ENCODE data around the gene GREB1.
A peak's percentile ranks its signal among the peaks of the same experiment; 100 is the strongest.
"Not testable (repeated sequence)": the region's sequence is repeated elsewhere in the genome, so short reads cannot be mapped to it uniquely, and the experiment has no call there.

The GREB1 gene

DNA sequence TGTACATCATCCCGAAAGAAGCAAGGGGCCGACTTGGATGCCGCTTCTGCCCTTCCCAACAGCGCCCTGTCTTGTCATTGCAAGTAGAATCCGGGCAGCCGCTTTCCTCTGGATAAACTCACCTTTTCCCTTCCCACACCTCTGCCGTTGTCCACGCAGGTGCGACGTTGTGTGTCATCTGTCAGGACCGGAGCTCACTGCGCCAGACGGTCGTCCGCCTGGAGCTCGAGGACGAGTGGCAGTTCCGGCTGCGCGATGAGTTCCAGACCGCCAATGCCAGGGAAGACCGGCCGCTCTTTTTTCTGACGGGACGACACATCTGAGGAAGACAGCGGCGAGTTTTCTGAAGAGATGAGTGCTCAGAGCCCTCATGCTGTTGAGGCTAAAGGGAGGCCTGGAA lies 106.3 kb downstream of the GREB1 start:
- no peak for DNase-seq

DNA sequence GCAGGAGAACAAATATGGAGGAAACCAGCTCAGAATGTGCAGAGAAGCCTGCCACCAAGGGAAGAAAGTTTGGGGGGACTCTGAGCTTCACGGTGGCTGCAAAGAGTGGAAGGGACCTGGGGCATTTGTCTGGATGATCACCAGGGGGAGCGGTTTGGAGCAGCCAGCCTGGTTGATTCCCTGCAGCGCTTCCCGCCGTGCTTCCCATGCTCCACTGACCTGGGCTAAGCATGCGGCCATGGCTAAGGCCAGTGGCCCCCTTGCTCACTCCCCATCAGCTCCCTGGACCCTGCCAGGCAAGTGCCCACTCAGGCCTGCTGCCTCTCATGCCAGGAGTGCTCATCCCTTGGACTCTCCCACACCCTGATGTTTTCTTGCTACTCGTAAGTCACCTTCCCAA lies 109.1 kb downstream of the GREB1 start:
- no peak for DNase-seq

DNA sequence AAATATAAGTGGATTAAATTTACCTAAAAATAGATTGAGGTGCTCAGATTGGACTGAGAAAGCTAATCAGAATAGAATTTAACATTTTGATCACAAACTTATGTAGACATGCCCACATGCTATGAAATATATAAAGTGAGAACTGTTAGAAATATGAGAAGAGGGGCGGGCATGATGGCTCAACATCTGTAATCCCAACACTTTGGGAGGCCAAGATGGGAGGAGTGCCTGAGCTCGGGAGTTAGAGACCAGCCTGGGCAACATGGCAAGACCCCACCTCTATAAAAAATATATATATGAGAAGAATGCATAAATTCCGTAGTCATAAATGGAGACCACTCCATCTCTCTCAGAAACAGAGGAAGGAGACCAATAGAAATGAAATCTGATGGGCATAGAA lies 110.4 kb downstream of the GREB1 start:
- no peak for DNase-seq

DNA sequence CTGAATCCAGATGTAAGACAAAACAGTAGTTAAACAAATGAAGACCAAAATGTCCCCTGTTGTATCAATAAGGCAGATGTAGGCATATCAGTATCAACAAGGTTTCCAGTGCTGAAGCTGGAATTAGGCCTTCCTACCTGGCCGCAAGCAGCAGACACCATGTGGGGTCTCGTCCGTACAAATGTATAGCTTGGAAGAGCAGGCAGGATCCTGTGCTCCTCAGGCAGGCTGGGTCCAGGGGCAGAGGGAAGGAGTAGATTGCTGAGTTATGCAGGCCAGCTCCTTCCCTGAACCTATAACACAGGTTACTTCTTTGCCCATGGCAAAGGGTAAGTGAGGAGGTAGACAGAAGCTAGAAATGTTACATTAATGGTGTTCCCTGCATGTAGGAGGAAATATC lies 112.7 kb downstream of the GREB1 start:
- no peak for DNase-seq

DNA sequence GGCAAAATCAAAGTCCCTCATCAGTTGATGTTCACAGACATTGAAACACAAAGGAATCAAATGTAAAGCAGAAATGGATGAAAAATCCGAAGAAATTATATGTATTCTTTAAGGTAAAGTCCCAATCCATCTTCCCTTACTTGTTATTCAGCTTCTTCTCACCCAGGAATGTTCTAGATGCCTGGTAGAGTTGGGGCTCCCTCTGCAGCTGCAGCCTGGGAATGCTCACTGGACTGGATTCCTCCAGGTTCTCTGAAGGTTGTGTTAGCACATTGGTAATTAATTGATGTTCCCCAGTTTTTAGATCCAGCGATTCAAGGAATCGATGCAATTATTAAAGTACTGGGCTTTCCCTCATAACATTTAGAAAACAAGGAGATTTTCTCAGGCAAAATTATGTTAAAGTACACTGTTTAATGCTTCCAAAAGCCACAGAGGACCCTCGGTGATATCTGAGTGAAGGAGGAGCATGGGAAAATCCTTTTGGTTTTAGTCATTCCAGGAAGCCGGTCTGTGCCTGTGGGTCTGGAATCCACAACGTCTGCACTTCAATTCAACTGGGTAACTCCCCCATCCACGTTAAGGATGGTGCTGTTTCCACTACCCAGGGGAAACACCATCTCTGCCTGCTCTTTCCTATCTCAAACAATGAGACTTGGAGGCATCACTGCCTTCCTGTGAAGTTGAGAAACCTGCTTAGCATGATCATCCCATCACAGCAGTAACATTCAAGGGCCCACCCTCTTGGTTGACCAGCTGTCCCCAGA lies 114.2 kb downstream of the GREB1 start:
- DNase-seq, result no peak

DNA sequence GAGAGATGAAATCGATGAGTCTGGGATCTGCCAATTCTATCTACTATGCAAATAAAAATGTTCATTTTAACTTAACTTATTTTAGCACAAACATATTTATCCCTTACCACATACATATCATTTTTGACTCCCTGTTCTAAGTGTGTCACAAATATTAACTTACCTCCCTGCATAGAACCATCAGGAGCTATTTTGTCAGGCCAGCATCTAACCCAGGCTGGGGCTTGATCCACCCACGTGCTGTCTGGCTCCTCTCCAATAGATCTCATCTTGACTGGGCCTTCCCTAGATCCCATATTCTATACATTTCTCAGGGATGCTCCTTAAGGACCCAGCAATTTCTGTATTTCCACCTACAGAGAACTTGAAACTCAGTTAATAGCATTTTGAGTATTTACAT lies 115.2 kb downstream of the GREB1 start:
- DNase-seq, result no peak

DNA sequence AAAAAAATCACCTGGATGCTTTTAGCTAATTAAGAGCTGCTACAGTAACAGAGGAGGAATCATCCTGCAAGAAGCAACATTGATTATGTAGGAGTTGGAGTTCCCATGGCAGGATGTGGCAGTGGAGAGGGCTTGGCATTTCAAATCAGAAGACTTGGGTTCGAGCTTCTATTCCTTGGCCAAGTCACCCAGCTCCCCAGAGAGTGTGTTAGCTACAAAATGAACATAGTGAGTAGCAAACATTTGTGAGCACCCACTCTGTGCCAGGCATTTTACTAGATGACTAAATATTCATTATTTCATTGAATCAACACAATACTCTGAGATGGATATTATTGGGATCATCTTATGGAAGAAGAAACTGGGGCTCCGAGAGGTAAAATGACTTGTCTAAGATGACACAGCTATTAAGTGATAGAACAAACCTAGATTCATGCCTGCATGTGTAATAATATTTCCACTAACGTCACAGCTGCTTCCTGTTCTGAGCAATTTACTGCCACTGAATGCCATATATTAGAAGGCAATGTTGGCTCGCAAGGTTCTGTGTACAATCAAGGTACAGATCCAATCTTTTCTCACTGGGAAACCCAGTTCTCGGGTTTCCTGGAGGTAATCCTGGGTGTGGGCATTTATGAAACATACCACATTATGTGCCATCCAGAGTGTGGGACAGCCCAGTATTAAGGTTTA lies 118.2 kb downstream of the GREB1 start:
- no peak for DNase-seq

DNA sequence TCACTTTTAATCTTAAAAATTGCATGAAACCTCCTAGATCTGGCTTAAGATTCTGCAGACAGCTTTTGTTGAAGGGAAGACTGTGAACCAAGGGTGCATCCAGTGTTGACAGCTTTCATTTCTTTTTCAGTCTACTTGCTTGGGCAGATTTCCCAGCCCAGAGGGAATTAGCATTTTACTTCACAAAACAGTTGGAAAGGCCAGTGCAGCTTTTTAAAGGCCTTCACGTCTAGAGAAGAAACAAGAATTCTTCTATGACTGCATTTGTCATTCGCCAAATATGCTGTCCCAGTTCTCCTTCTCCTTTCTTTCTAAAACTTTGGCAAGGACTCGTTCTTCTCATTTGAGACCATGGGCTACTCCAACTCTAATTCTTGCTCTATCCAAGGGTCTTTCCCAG lies 118.7 kb downstream of the GREB1 start:
- no peak for DNase-seq

DNA sequence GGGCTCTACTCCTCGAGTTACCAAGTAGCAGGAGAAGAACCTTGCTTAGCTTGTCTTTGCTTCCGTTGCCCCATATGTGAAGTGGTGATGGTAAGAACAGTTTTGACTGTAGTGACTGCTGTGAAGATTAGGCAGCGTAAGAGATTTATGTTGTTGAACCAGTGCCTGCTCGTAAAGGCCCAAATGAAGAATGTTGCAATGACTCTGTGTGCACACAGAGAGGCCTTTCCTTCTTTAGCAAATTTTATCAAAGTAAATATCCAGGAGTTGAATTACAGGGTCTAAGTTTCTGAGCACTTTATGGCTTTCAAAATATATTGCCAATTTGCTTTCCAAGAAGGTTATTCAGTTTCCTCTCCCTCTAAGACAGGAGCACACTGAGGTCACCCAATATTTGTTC lies 121.7 kb downstream of the GREB1 start:
- DNase-seq, result no peak

DNA sequence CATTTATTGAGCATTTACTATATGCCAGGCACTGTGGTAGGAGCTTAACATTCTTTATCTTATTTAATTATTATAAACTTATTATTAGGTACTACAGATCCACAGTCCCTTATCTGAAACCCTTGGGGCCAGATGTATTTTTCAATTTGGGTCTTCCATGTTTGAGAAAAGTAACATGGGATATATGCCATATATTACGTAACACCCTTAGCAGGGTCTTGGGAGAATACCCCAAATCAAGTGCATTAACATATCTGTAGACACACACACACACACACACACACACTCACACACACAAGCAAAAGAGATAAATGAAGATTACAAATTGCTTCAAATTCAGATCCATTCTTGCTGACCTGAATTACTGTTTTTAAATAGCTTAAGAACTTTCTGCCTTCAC lies 122.4 kb downstream of the GREB1 start:
- DNase-seq, result no peak

DNA sequence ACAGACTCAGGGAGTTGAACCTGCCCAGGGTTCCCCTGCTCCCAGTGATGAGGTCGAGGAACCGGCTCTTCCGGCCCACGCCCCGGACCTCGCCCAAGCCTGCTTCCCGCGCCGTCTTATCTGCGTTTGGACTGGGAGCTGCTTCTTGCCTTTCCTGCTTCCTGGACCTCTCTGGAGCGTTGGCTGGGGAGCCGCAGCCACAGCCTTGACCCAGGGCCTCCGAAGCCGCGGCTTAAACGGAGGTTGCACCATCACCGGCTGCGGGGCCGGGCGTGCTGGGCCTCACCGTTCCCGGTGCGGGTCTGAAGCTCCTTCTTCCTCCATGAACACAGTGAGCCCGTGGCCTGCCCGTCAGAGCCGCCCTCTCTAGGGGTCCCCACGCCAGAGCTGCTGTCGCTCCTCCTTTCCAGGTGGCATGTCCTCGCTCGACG lies 122.8 kb downstream of the GREB1 start:
- DNase-seq, result no peak

DNA sequence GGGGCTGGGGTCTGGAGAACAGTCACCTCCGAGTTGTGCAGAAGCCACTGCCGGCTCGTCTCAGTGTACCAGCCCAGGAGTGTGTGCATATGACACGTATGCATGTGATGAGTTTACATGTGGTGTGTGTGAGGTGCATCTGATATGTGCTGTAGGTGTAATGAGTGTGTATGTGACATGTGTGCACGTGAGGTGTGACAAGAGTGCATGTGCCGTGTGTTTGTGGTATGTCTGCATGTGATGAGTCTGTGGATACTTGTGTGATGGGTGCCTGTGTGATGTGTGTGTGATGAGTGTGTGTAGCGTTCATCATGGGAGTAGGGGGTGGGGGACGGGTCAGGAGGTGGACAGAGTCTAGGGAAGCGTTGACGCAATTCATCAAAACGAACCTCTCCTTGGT lies 123.3 kb downstream of the GREB1 start:
- DNase-seq, result no peak

DNA sequence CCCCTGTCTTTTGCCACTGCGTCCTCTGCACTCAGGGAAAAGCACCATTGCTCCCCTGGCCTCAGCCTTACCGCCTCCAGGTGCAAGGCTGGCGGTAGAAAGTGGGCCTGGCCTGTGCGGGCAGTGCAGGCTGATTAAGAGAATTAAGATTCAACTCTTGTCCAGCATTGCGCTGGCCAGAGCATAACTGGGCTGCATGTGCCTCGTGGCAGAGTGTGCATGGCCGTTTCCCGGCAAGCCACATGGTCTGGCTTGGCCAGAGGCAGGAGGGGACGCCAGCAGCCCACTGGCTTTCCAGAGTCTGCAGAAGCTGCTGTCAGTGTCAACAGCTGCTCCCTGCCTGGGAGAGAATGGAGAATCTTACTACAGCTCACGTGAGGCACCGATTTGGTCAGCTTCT lies 123.8 kb downstream of the GREB1 start:
- DNase-seq, result no peak

DNA sequence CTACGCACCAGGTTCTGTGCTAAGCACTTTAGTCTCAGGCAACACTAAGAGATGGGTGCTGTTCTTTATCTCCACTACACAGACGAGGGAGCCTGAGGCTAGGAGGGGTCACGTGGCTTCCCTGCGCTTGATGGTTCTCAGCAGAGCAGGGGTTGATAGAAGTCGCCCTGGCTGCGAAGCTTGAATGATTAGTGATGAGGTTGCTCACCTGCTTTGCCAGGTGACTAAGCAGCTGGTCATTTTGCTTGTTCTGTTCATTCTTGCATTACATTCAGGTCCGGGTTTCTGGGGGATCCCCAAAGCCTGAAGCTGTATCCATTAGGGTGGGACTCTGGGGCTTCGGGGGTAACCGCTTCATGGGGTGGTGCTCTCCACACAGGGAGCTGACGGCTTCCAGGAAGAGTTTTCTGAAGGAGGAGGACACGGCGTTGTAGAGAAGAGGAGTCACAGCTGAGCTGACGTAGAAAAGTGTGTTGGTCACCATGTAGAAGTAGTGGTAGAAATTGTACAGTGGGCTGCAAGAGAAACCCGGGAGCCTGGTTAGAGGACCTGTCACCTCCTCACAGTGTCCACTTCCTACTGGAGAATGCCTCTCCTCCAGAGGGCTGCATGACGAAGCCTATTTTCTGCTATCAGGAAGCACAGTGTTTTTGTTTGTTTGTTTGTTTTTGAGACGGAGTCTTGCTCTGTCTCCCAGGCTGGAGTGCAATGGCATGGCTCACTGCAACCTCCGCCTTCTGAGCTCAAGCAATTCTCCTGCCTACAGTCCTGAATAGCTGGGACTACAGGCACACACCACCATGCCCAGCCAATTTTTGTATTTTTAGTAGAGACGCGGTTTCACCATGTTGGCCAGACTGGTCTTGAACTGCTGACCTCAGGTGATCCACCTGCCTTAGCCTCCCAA lies 124.6 kb downstream of the GREB1 start:
- DNase-seq, result no peak

DNA sequence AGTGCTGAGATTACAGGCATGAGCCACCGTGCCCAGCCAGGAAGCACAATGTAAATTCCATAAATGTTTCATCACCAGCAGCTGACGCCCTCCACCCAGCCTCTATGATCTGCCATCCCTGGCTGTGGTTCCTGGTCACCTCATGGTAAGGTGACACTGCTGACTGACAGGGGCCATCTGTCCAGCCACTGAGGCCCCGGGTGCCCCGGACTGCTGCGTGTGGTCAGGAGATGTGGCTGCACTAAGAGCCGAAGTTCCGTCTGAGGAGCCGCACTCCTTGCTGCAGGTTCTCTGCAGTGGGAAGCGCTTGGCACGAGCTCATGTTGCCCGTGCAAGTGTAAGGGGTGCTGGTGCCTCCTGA lies 125.2 kb downstream of the GREB1 start:
- DNase-seq, result no peak

DNA sequence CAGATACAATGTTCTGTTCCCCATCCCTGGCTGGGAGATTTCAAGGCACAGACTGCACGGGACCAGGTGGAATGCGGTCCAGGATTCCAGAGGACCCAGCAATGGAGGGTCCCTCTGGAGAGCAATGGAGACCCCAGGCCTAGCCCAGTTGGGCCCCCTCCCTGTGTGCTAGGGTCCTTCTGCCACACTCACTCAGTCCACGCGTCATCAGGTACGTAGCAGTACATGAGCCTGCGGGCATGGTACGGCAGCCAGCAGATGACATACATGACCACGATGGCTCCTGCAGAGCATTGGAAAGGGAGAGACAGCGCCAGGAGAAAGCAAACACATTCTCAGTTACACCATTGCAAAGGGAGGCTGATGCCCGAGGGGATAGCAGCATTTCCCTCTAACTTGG lies 126.0 kb downstream of the GREB1 start:
- no peak for DNase-seq

DNA sequence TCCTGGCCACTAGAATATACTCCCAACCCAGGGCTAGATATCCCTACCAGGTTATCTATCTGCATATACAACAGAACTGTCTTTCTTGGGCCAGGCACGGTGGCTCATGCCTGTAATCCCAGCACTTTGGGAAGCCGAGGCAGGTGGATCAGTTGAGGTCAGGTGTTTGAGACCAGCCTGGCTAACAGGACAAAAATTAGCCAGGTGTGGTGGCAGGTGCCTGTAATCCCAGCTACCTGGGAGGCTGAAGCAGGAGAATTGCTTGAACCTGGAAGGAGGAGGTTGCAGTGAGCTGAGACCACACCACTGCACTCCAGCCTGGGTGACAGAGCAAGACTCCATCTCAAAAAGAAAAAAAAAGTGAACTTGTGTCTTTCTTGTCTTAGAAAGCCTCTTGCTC lies 126.6 kb downstream of the GREB1 start:
- DNase-seq, result not testable (repeated sequence)

DNA sequence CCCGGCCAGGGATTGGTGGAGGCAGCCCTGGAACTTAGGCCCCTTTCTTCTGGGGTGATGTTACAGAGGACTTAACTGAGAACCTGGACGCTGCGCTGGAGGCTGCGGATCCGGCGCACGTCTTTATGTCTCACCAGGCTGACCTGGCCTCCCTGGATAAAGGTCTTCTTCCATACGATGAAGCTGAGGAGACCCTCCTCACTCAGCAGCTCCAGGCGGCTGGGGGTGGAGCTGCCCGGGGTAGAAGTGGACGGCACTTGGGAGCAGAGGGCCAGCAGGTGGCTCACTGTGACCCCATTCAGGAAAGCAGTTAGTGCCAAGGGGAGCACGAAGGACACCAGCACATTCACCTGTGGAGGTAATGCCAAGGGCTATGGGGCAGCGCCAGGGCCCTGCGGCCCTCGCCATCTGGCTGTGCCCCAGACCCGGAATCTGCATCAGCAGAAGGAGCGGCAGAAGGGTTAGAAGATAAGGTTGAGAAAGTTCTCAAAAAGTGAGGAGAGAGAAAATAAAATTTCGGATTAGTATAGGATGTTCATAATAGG lies 128.1 kb downstream of the GREB1 start:
- DNase-seq, result no peak

DNA sequence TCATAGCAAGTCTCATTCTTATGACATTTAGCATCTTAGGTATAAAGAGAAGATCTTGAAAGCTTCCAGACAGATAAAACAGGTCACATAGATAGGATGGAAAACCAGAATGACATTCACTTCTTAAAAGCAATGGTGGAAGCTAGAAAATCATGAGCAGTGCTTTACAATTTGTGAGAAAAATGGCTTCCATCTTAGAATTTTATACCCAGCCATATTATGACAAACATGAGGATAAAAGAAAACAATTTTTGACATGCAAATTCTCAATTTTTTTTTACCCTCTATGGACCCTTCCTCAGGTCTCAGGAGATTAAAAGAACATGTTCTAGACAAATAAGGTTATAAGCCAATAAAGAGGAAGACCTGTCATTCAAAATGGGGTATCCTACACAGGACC lies 129.0 kb downstream of the GREB1 start:
- no peak for DNase-seq

DNA sequence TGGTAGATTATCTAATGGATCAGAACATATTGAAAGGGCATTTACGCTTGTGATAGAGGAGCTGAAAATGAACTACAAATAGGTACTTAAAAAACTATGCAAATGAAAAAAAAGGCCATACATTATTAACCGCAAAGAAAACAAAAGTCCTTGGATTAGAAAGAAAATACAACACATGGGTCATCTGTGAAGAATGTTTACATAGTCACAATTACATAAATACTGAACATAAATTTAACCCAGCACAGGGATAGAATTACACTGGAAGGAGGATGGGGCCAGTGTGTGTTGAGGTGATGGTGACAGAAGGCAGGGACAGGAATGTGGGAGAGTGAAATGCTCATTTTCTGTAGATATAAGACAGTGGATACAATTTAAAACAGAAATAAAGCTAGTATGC lies 129.6 kb downstream of the GREB1 start:
- peak; percentile 23 for DNase-seq

DNA sequence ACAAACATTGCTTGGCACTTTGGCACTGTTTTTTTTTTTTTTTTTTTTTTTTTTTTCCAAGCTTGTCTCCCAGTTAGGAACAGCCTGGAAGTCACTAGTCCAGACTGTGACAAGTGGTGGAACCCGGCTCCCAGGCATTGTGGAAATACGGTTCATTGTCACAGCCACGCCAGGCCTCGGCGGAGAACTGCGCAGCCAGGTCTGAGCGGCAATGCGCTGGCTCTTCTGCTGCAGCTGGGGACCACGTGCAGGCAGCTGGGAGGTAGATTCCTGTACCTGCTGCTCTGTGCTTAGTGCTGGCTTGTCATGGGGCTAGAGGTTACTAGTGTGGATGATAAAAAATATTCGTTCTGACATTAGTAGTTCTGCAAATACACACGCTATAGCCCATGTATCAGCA lies 131.2 kb downstream of the GREB1 start:
- no peak for DNase-seq

DNA sequence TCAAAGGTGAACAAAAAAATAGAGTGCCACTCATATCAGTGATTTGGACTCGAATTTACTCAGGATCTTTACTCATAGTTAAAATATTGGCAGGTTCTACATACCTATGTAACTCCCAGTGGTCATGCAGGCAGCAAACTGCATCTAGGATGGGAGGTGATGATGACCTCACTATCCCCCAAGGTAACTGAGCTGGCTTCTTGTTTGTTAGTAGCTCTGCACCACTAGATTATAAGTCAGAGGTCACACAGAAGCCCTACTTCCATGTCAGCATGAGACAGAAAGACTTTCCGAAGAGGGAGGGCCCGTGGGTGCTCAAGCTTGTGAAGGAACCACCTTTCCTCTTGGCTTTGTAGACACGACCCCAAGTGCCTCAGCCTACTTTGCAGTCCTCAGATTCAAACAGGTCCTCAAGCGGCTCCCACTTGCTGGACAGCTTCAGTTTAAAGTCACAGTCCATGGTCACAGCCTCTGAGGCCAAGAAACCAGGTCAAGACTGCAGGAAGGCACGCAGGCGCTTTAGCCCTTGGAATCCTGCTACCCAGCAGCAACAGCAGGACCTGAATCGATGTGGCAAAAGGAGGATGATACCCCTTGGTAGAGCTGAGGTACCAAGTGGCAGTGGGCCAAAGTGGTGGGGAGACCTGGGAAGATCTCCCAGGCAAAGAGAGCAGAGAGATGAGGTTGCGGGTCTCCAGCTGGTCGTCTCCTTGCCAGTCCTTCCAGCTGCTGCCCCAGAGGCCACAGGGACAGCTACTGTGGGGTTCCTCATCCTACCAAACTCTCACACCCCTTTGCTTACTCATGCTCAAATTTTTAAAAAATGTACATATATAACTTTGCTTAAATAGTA lies 131.9 kb downstream of the GREB1 start:
- no peak for DNase-seq

DNA sequence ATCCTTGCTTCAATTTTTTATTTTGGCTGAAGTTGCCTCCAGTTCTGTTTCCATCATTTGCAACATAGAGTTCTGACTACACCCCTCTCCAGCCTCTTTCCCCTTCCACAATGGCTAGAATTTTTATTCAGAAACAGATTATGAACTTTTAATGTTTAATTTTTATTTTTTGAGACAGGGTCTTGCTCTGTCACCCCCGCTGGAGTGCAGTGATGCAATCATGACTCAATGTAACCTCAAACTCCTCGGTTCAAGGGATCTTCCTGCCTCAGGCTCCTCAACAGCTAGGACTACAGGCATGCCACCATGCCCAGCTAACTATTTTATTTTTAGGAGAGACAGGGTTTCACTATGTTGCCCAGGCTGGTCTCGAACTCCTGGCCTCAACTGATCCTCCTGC lies 133.3 kb downstream of the GREB1 start:
- no peak for DNase-seq

All from NCI-H1105 (cell line).